Measurements from ENCODE around the gene SLC13A4.
A peak's percentile ranks its signal among the peaks of the same experiment; 100 is the strongest.

The SLC13A4 gene

GRCh38 chr7:135710417-135711138, 17.4 kb downstream of the SLC13A4 start:
- no peak overlapping the region for H3K4me3 ChIP-seq (ENCODE audit: low read depth, low read length)
- DNase-seq (ENCODE audit: low read depth), result peak; percentile 31
- peak; percentile 65 for TF ChIP-seq CTCF (IDR thresholded peaks at IDR 0.05; ENCODE audit: insufficient read depth, low read depth, low read length, missing control alignments)

- no peak for DNase-seq (ENCODE audit: low read depth)
- TF ChIP-seq CTCF (IDR thresholded peaks at IDR 0.05; ENCODE audit: insufficient read depth, low read depth, low read length, missing control alignments), result no peak
- no peak overlapping the region for H3K4me3 ChIP-seq (ENCODE audit: low read depth, low read length)
Measured at GRCh38 chr7:135709508-135709907, 18.5 kb downstream of the SLC13A4 start.

DNA sequence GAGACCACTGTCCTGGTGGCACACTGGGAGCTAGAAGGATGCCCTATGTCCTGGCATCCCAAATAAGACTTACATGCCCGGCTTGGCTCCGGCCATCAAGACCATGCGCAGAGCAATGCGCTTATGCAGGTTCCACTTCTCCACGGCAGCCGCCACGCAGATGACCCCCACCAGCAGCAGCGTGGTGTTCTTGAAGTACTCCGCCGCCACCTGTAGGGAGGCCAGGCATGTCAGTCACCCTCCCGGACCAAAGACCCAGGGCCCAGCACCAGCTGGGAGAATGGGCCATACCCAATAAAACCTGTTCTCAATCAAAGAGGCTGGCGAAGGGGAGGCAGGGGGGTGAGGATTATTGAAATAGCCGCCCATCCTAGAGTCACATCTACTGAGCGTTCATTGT, 19.9 kb downstream of the SLC13A4 start:
- TF ChIP-seq CTCF (IDR thresholded peaks at IDR 0.05; ENCODE audit: insufficient read depth, low read depth, low read length, missing control alignments), result no peak
- no peak for DNase-seq (ENCODE audit: low read depth)
- no peak overlapping the region for H3K4me3 ChIP-seq (ENCODE audit: low read depth, low read length)

GRCh38 chr7:135707570-135707966, 20.4 kb downstream of the SLC13A4 start:
- TF ChIP-seq CTCF (IDR thresholded peaks at IDR 0.05; ENCODE audit: insufficient read depth, low read depth, low read length, missing control alignments), result no peak
- H3K4me3 ChIP-seq (ENCODE audit: low read depth, low read length), result no peak overlapping the region
- no peak for DNase-seq (ENCODE audit: low read depth)

- no peak for DNase-seq (ENCODE audit: low read depth)
- H3K4me3 ChIP-seq (ENCODE audit: low read depth, low read length), result no peak overlapping the region
- TF ChIP-seq CTCF (IDR thresholded peaks at IDR 0.05; ENCODE audit: insufficient read depth, low read depth, low read length, missing control alignments), result no peak
Measured at GRCh38 chr7:135706858-135707569, 21.0 kb downstream of the SLC13A4 start.

DNA sequence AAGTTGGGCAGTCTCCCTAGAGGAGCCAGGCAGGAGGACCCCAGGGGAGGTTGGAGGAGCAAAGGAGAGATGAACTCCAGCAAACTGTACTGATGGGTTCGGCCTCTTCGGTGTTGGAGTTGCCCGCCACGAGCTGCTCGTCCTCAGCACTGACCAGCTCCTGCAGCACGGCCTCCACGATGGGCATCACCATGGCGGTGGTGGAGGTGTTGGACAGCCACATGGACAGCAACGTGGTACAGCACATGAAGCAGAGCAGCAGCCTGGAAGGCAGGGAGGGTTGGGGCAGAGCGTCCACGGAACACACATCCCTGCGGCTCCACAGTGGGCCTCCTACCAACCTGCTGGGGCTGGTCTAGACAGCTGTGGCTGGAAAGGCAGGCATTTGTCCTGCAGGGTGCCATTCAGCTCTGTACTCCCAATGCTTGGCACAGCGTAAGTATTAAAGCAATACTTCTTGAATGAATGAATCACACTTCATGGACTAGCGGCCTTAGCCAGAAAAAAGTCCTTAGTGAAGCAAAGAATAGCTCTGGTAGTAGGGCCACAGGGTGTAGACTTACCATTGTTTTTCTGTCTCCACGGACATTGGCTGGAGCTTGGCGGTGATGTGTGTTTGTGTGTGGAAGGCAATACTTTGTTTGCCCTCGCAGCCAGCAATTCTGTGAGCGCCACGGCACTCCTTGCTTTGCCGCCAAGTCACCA, 21.8 kb downstream of the SLC13A4 start:
- no peak for DNase-seq (ENCODE audit: low read depth)
- no peak for TF ChIP-seq CTCF (IDR thresholded peaks at IDR 0.05; ENCODE audit: insufficient read depth, low read depth, low read length, missing control alignments)
- no peak overlapping the region for H3K4me3 ChIP-seq (ENCODE audit: low read depth, low read length)
